Stimulated activated CD4-positive, alpha-beta T cell treated with anti-CD3 and anti-CD28 coated beads, Interleukin-12 subunit alpha, Interleukin-12 subunit beta, amount 100 ng/mL, for 24 hours (primary cell): ENCODE measurements around the gene KLHL42.
"Not testable (repeated sequence)": the region's sequence is repeated elsewhere in the genome, so short reads cannot be mapped to it uniquely, and the experiment has no call there.

Experiments used
- DNase-seq, 2 experiments: peaks; one replicate each; pipeline ENCODE4 v3.0.0-alpha.2; 2020; ENCODE audit warnings: low read depth in 2 of 2

The KLHL42 gene

GRCh38 chr12:27779920-27780611 is at the start of gene KLHL42, which contains the start of gene MANSC4:
Gene KLHL42 (plus strand): TSS chr12:27780233. CDS start chr12:27780331, 98 bp downstream.
Gene MANSC4 (minus strand): TSS chr12:27780236. CDS start chr12:27771276, 8,960 bp downstream.
- peak; percentile 34 to 51 for DNase-seq

GRCh38 chr12:27732281-27732680 is 47.8 kb upstream of the KLHL42 start:
- no peak for DNase-seq

- DNase-seq, result peak in 1 of 2 experiments; percentile 11
Observed at GRCh38 chr12:27733052-27733656, 46.9 kb upstream of the KLHL42 start.

DNA sequence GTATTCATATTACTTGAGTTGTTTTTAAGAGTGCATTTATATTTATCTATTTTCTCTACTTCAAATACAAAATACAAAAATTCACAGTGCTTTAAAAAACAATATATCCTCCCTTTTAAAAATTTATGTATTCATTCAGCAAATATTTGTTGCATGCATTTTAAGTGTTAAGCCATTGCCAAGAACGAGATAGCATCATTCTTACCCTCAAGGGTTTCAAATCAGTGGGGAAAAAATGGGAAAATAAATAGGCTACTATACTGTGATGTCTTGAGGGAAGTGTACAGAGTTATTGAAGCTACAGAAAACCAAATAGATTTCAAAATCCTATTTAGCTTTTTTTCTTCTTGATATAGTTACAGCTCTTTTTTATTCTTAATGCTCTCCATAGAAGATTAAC is 46.2 kb upstream of the KLHL42 start:
- DNase-seq, result no peak

DNA sequence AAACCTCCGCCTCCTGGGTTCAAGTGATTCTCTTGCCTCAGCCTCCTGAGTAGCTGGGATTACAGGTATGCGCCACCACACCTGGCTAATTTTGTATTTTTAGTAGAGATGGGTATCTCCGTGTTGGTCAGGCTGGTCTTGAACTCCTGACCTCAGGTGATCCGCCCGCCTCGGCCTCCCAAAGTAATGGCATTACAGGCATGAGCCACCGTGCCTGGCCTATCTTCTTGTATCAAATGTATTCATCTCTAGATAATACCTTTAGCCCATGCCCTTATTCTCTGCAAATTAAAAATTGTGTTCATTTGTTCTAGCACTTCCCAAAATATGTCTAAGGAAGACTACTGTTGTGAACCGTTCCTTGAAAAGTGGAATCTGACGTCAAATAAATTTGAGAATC is 45.7 kb upstream of the KLHL42 start:
- DNase-seq, result not testable (repeated sequence)

GRCh38 chr12:27743601-27744000 is 36.4 kb upstream of the KLHL42 start:
- no peak for DNase-seq

- not testable (repeated sequence) for DNase-seq
Observed at GRCh38 chr12:27745734-27746133, 34.3 kb upstream of the KLHL42 start.

DNA sequence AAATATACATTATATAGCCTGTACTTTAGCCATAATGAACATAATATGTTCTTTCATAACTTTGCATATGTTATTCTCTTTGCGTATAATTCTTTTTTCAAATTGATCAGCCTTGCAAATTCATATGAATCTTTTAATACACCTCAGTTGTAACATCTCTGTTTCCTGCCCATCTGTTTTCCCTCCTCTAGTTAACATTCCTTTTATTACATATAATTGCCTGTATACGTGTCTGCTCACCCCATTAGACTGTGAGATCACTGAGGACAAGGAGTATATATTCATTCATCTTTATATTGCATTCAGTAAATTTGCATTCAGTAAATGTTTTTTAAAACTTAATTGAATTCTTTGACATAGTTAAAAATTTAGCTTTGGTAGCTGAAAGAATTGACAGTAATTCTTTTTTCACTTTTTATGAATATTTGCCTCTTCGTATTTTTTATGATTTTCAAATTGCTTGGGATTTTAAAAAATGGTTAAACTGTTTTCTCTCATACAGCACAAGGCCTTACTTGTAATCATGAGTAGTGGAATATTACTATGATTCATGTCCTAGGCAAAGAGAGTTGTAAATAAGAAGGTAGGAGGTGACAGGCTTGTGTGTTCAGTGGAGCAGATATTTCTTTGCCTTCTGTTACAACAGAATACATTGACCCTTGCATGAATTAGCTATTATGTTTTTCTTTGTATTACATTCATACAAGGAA is 32.8 kb upstream of the KLHL42 start:
- no peak for DNase-seq

DNA sequence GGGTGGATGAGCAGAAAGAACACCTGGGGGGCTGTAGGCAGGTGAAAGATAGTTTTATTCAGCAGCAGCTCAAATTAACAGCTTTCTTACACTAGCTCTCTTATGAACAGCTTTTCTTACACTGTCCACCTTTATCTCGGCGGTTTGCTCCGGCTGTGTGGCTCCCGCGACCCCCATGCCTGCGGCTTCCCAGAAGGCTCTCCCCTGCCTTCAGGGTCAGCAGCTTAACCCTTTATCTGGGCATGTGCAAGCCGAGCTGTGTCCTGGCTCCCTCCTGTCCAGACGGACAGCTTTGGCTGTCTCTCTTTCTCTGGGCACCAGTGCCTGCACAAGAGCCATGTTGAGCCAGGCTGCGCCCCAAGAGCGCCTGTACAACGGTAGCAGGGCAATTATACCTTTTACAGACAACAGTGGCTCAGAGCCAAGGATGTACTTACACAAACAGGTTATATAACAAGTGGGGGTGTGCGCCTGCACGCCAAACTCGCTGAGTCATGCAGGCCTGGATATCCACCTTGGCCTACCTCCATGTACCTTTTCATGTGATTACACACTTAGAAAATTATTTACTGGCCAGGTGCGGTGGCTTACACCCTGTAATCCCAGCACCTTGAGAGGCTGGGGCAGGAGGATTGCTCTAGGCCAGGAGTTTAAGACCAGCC is 28.5 kb upstream of the KLHL42 start:
- DNase-seq, result no peak

- DNase-seq, result no peak
Observed at GRCh38 chr12:27754795-27755194, 25.2 kb upstream of the KLHL42 start.

DNA sequence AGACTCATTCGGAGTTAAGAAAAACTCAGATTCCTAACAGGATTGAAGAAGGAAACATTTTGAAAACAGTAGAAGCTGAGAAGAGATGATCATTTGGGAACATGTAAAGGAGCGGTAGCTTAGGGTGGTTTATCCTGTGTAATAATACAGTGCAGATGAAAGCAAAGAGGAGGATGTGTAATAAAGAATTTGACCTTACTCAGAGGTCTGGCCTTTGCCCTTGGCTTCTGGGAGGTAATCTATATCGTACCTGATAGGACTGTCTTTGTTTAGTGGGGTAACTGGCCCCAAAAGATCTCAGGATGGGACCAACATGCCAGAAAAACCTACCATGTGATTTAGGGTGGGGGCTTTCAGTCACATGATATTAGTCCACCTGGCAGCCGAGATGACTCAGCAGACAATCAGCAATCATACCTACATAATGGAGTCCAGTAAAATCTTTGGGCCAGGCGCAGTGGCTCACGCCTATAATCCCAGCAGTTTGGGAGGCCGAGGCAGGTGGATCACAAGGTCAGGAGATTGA is 23.3 kb upstream of the KLHL42 start:
- no peak for DNase-seq

GRCh38 chr12:27762757-27763156 is 17.3 kb upstream of the KLHL42 start:
- DNase-seq, result no peak

- no peak for DNase-seq
Observed at GRCh38 chr12:27766587-27766986, 13.4 kb upstream of the KLHL42 start.

DNA sequence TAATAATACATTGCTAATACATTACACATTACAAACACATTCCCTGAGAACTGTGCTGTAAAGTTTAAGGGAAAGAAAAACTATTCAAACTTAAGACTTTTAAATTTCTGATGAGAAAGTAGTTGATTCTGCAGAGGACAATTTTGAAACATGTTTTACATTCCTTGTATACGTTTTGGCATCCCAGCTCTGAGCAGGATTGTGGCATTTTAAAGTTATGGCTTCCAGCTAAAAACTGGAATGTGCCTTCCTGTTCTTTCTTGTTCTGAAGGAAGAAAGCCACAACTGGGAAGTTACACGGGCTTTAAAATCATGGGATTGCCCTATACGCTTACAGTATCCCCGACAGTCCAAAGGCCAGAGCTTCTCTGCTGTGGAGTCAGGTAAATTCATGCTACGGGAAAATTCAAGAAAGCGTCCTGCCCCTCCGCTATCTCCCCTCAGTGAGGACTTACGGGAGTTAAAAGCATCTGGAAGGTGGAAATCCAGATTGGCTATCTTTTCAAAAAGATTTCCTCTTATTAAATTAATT is 10.8 kb upstream of the KLHL42 start:
- DNase-seq, result no peak

DNA sequence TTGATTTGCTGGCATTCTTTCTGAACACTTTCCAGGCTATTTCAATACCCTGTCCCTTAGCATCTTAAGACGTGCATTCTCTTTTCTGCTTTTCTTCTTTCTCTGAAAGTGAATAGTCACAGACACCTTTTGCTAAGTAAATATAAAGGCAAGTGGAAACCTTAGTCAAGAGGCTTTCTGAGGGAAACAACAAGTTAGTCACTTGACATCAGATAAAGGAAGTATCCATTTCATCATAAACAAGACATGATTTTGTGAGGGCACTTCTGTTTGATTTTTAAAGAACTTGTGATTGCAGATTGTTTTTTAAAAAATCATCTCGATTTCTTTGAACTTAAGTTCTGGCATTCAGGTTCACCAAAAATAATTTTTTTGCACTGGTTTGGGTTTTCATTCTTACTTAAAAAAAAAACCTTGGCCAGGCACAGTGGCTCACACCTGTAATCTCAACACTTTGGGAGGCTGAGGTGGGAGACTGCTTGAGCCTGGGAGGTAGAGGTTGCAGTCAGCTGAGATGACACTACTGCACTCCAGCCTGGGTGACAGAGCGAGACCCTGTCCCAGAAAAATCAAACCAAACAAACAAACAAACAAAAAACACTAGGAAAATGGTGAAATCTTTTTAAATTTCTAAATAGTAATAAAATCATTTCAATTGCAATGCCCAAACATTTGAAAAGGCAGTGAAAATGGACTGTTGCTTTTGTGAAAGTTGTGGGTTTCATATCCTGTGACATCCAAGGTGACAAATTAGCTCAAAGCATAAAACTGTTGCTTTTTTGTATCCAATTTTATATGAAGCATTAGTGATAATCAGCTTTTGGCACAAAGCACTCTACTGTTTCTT is 8.3 kb upstream of the KLHL42 start:
- no peak for DNase-seq

- no peak for DNase-seq
Observed at GRCh38 chr12:27772328-27773049, 7.5 kb upstream of the KLHL42 start.

DNA sequence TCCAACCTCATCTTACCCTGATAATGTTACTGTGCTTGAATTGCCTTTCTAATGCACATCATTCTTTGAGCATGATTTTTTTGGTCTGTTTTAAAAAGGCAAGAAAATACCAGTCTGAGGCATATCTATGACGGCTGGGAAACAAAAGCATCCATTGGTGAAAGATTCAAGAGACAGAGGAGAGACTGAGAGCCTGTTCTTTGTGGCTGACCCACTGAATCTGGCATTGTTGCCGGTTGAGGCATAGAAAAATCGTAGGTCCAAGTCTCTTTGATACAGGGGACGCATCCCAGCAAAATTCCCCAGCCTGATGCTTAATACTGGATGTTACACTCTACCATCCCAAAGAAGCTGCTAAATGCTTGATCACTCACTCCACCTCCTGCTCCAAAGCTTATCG is 2.9 kb upstream of the KLHL42 start:
- DNase-seq, result no peak

GRCh38 chr12:27778206-27778605 is 1.8 kb upstream of the KLHL42 start:
- no peak for DNase-seq

DNA sequence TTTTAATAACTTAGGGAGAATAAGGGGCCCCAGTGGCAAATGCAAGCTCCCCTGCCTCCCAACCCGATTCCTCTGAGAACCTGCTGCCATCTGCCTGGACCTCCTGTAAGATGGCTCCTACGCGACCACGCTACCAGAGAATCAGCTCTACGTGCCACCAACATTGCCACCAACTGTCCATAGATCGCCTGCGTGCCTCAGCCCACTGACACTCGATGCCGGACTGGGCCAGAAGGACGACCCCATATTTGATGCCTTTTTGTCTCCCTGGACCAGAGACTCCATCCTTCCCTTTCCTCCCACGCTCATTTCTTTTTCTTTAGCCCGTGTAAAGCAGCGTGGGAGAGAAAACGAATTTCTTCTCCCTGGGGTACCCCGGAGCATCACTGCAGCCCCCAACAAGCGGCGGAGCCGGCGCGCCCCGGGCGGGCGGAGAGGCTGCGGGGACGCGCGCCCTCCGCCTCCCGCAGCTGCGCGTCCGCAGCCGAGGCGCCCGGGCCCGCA is 565 bp upstream of the KLHL42 start:
- no peak for DNase-seq
